Measurements from ENCODE around the gene EPSTI1.

EPSTI1 gene

DNA sequence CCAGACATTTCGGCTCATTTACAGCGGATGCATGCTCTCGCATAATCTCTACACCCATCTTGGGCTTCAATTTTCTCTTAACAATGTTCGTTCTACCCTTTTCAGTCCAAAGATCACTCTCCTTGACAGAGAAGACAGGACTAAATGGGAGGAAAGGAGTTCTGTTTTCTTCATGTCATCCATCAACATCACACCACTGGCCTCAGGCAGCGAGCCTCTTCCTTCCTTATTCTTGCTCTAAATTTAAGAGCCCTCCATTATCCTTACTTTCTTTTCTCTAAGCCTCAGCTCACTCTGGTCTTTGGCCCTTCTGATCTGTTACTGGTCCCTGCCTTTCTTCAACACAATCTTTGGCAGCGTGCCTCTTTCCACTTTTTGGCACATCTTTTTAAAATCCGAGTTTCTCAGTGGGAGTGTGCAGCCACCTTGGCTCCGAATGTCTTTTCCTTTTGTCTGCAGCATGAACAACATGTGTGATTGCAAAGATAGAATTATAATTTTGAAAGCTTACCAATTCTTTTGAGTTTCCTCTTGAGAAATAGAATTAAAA lies 111.9 kb downstream of the EPSTI1 start:
- no peak overlapping the region; the same call in 1 of the 2 replicates for H3K4me3 ChIP-seq (ENCODE audit: low read length)
- peak; percentile 31 for DNase-seq (ENCODE audit: low read depth)
- TF ChIP-seq, protein P1, sequence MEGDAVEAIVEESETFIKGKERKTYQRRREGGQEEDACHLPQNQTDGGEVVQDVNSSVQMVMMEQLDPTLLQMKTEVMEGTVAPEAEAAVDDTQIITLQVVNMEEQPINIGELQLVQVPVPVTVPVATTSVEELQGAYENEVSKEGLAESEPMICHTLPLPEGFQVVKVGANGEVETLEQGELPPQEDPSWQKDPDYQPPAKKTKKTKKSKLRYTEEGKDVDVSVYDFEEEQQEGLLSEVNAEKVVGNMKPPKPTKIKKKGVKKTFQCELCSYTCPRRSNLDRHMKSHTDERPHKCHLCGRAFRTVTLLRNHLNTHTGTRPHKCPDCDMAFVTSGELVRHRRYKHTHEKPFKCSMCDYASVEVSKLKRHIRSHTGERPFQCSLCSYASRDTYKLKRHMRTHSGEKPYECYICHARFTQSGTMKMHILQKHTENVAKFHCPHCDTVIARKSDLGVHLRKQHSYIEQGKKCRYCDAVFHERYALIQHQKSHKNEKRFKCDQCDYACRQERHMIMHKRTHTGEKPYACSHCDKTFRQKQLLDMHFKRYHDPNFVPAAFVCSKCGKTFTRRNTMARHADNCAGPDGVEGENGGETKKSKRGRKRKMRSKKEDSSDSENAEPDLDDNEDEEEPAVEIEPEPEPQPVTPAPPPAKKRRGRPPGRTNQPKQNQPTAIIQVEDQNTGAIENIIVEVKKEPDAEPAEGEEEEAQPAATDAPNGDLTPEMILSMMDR (conservative IDR thresholded peaks at IDR 0.05; ENCODE audit: low read length): no peak

DNA sequence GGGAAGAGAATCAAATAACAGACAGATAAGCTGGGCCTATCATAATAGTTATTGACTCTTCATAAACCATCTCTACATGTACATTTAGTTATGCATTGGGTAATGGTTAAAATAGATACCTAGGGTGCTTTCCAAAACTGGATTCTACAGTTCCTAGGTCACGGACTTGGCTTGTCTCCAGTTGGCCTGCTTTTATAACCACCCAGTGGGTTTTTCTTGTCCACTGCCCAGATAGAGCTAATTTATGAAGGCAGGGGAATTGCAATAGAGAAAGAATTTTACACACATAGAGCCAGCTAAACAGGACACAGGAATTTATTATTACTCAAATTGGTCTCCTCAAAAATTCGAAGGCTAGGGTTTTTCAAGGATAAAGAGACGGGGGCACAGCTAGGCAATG lies 113.3 kb downstream of the EPSTI1 start:
- H3K4me3 ChIP-seq (ENCODE audit: low read length): no peak overlapping the region
- peak; percentile 41 for DNase-seq (ENCODE audit: low read depth)
- TF ChIP-seq, protein P1 (conservative IDR thresholded peaks at IDR 0.05; ENCODE audit: low read length): no peak

DNA sequence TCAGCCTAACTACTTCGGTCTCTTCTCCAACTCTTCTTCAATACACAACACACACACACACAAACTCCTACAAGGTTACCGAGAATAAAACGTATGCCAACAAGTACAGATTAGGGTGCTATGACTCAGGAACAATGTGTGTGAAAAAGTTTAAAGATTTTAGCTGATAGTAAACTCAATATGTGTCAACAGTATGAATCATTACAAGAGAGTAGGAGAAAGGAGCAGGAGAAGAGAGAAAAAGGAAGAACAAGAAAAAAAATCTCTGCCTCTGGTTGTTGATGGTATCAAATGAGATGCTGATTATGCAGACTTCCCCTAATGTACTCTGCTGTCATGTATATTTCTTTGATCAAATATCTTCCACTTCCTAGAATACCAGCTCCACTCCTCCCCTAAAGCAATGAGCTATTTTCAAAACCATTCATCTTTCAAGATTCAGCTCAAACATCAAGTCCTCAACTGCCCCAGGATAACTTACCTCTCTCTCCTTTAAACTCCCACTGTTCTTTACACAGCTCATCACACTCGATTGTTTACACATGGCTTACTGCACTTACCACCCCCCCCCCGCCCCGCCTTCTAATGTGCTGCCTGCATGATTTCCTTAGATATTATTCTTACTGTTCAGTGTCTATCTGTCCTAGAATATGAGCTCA lies 115.0 kb downstream of the EPSTI1 start:
- DNase-seq (ENCODE audit: low read depth): peak; percentile 47
- H3K4me3 ChIP-seq (ENCODE audit: low read length): no peak overlapping the region
- TF ChIP-seq, protein P1 (conservative IDR thresholded peaks at IDR 0.05; ENCODE audit: low read length): no peak

DNA sequence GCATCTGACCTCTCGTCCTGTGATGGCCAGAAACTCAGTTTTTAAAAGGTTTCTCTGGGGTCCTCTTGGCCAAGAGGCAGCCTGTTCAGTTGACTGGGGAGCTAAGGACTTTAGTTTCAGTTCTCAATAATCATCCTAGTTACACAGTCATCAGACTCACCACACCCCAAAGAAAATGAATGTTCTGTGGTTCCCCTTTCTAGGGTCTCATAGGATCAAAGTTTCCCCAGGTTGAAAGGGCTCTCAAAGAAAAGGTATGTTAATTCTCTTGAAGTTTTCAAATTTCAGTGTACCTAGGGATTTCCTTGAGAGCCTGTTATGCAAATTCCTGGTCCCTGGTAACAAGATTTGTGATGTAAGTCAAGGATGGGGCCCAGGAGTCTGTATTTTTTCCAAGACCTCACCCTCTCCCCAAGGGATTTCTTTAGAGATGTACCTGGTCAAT lies 115.7 kb downstream of the EPSTI1 start:
- no peak for DNase-seq (ENCODE audit: low read depth)
- no peak overlapping the region for H3K4me3 ChIP-seq (ENCODE audit: low read length)
- TF ChIP-seq, protein P1 (conservative IDR thresholded peaks at IDR 0.05; ENCODE audit: low read length): no peak

GRCh38 chr13:42875475-42876269 lies 116.4 kb downstream of the EPSTI1 start:
- no peak overlapping the region for H3K4me3 ChIP-seq (ENCODE audit: low read length)
- DNase-seq (ENCODE audit: low read depth): no peak
- TF ChIP-seq, protein P1 (conservative IDR thresholded peaks at IDR 0.05; ENCODE audit: low read length): no peak

- TF ChIP-seq, protein P1 (conservative IDR thresholded peaks at IDR 0.05; ENCODE audit: low read length): no peak
- no peak overlapping the region for H3K4me3 ChIP-seq (ENCODE audit: low read length)
- DNase-seq (ENCODE audit: low read depth): no peak
Measured at GRCh38 chr13:42874221-42874620, 117.8 kb downstream of the EPSTI1 start.
